ENCODE measurements around the gene MAEA.

GRCh38 chr4:1249731-1250526 lies 39.8 kb upstream of the MAEA start:
- TF ChIP-seq EZH2 (IDR thresholded peaks at IDR 0.05; ENCODE audit: insufficient read depth, poor library complexity, severe bottlenecking) (no peak), EZH2phosphoT487 (IDR thresholded peaks at IDR 0.05; ENCODE audit: insufficient read depth, low read depth) (no peak)
